PC-3 (cell line): ENCODE data around the gene ST6GALNAC2. TPM values are rescaled to one million over a fixed set of nuclear protein-coding genes. Genes with fewer than 3 reads are reported as not detected.

Experiments
- ATAC-seq: fragments of 200-7000 bp; cut with Tn5 transposase; 2 replicates; pipeline ENCODE4 v1.9.1; 2020; ENCODE audit warnings: mild to moderate bottlenecking, moderate library complexity
- BruUV-seq: library from RNA; stranded (reverse); fragments of 400-500 nt; replicated peaks from 2 replicates; lab custom pipeline; 2021; lab: Mats Ljungman, UMichigan
- CTCF ChIA-PET: fragments of 300-600 bp; sonication (Branson Sonifier 250); formaldehyde crosslinking; loops from one replicate; lab custom pipeline; 2022; ENCODE audit warnings: antibody characterized with exemption; lab: Charles Lee
- POLR2A ChIA-PET: fragments of 300-600 bp; sonication (Branson Sonifier 250); formaldehyde crosslinking; loops from one replicate; lab custom pipeline; 2022; ENCODE audit warnings: antibody characterized with exemption; ENCODE audit not compliant: unreplicated experiment; lab: Charles Lee
- DNase-seq: peaks from one replicate; pipeline ENCODE4 v3.0.0-alpha.2; 2015
- H2AFZ ChIP-seq: fragments of 300-600 bp; sonication (generic); 2 replicates; pipeline ENCODE4 v1.6.0; 2016; ENCODE audit warnings: antibody characterized with exemption, low read length
- H3F3A ChIP-seq: fragments of 300-600 bp; sonication (generic); one replicate; pipeline ENCODE4 v1.6.0; 2017; ENCODE audit warnings: antibody characterized with exemption, low read length, control low read depth, mild to moderate bottlenecking; ENCODE audit not compliant: unreplicated experiment
- H3K27ac ChIP-seq: fragments of 300-600 bp; sonication (generic); 2 replicates; pipeline ENCODE4 v1.5.1; 2016; ENCODE audit warnings: mild to moderate bottlenecking, low read length
- H3K27me3 ChIP-seq: fragments of 300-600 bp; sonication (generic); 2 replicates; pipeline ENCODE4 v1.6.1; 2016; ENCODE audit warnings: low read length, mixed read lengths
- H3K36me3 ChIP-seq: fragments of 300-600 bp; sonication (generic); 2 replicates; pipeline ENCODE4 v1.6.1; 2016; ENCODE audit warnings: low read depth, mixed run types, low read length, mixed read lengths
- H3K4me1 ChIP-seq: fragments of 300-600 bp; sonication (generic); 2 replicates; pipeline ENCODE4 v1.5.1; 2016; ENCODE audit warnings: low read length; ENCODE audit not compliant: insufficient read depth
- H3K4me2 ChIP-seq: fragments of 300-600 bp; sonication (generic); 2 replicates; pipeline ENCODE4 v1.6.0; 2016; ENCODE audit warnings: low read length
- H3K4me3 ChIP-seq: fragments of 300-600 bp; sonication (generic); 2 replicates; pipeline ENCODE4 v1.5.1; 2016; ENCODE audit warnings: mild to moderate bottlenecking, low read length, mixed read lengths
- H3K79me2 ChIP-seq: fragments of 300-600 bp; sonication (generic); 2 replicates; pipeline ENCODE4 v1.6.1; 2017; ENCODE audit warnings: low read length, mixed read lengths
- H3K9ac ChIP-seq: fragments of 300-600 bp; sonication (generic); 2 replicates; pipeline ENCODE4 v1.6.0; 2016; ENCODE audit warnings: mild to moderate bottlenecking, low read length
- H3K9me2 ChIP-seq: fragments of 300-600 bp; sonication (generic); replicated peaks from 2 replicates; pipeline ENCODE4 v1.6.1; 2016; ENCODE audit warnings: mixed run types, low read length, mixed read lengths
- H3K9me3 ChIP-seq: fragments of 300-600 bp; sonication (generic); 2 replicates; pipeline ENCODE4 v1.6.1; 2016; ENCODE audit warnings: low read length, mixed read lengths
- H4K20me1 ChIP-seq: fragments of 300-600 bp; sonication (generic); 2 replicates; pipeline ENCODE4 v1.6.1; 2016; ENCODE audit warnings: low read length, mixed read lengths
- EZH2 ChIP-seq: fragments of 300-600 bp; sonication (generic); IDR thresholded peaks from one replicate; pipeline ENCODE4 v1.6.1; 2017; ENCODE audit warnings: antibody characterized with exemption, mild to moderate bottlenecking, low read length; ENCODE audit not compliant: unreplicated experiment
- EZH2phosphoT487 ChIP-seq: fragments of 300-600 bp; sonication (generic); IDR thresholded peaks from 2 replicates; pipeline ENCODE4 v1.6.1; 2018; ENCODE audit warnings: mild to moderate bottlenecking, antibody characterized with exemption, low read length, borderline replicate concordance
- intact Hi-C: fragments of 100-400 bp; cut with micrococcal nuclease; formaldehyde crosslinking; loops from 2 replicates; pipeline ENCODE4 v1.9.0; 2023
- total RNA-seq: library from RNA; depleted of rRNA; stranded (reverse); fragments of >200 nt; gene quantifications from 2 replicates; pipeline ENCODE4 v1.2.3, GENCODE V29; 2014
- TF ChIP-seq, protein P1 (sequence below): fragments of 300-600 bp; sonication (generic); conservative IDR thresholded peaks from 2 replicates; pipeline ENCODE4 v1.5.1; 2017; ENCODE audit warnings: antibody characterized with exemption, low read depth, mild to moderate bottlenecking, low read length

ST6GALNAC2 gene
- total RNA-seq, 1 experiment from 2014 or later = 1.0 TPM

DNA sequence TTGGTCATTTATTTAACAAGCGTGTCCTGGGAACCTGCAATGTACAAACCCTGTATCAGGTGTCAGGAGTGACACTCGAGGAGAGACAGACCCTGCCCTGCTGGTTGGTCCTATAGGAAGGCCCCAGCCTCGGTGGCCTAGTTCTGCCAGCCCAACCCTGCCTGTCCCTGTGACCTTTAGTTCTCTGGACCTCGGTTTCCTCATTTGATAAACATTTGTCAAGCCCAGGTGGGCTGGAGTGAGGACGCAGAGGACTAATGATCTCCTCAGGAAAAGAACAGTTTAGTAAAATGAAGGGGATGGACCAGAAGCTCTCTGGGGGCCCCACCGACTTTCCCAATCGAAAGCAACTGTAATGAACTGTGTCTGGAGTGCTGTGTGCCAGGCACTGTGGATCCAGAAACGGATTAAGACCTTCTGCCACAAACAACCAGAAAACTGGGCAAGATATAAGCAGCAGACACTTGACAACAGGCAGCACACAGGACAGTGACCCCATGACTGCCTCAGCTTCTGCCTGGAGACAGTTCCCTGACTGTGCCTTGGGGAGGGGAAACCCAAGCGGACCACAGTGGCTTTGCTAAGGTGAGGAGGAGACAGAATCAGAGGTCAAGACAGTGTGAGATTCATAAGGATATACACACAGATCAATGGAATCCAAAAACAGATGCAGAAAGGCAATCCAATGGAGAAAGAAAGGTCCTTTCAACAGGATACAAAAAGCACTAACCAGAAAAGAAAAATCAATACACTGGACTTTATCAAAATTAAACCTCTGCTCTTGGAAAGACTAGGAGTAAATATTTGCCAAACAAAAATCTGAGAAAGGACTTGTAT is 37.1 kb downstream of the ST6GALNAC2 start:
- Histone ChIP-seq H3K4me3 (no peak overlapping the region), H3K27me3 (no peaks in the 10 kb centered on the region), H3K4me1 (peaks cover 35% of the 10 kb centered on the region), H3K4me2 (no peak overlapping the region), H2AFZ (no peak overlapping the region), H3K36me3 (no peaks in the 10 kb centered on the region), H3F3A (no peaks in the 10 kb centered on the region), H3K9me2 (no peaks in the 10 kb centered on the region), H3K9me3 (no peaks in the 10 kb centered on the region), H4K20me1 (no peaks in the 10 kb centered on the region), H3K9ac (0 out of 2 replicates have a peak overlapping the region, but pooled peaks have one; percentile 8), H3K79me2 (no peaks in the 10 kb centered on the region), H3K27ac (peak overlapping the region; percentile 26; the same call in 1 of the 2 replicates)
- no TSS peak for BruUV-seq
- TF ChIP-seq EZH2 (no peak), EZH2phosphoT487 (no peak)
- no peak for DNase-seq
- intact Hi-C loops = no loop called here
- ChIA-PET POLR2A (no interaction called here), CTCF (interaction anchor here (0.8 kb wide), 1 partner anchor 45 kb away, joined by 3 read pairs; no protein-coding TSS in a partner anchor)
- ATAC-seq = no peak

DNA sequence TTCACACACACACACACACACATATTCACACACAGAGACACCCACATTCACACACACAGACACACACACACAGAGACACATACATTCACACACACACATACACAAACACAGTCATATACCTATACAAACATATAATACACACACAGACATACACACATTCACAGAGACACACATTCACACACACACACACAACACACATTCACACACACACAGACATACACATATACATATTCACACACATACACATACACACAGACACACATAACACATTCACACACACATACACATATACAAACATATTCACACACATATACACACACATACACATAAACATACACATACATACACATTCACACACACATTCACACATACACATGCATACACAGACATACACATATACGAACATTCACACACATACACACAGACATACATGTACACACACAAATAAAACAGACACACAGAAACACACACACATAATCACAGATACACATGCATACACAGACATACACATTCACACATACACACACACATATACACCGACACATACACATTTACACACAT is 37.9 kb downstream of the ST6GALNAC2 start:
- POLR2A ChIA-PET = no interaction called here
- Histone ChIP-seq H3K27ac (peak overlapping the region; percentile 97), H3K4me2 (peak overlapping the region; percentile 74), H3K36me3 (no peaks in the 10 kb centered on the region), H2AFZ (no peak overlapping the region), H3K4me1 (peaks cover 35% of the 10 kb centered on the region), H3K27me3 (no peaks in the 10 kb centered on the region), H3K9me2 (no peaks in the 10 kb centered on the region), H3K9me3 (no peaks in the 10 kb centered on the region), H3K4me3 (no peak overlapping the region), H3F3A (no peaks in the 10 kb centered on the region), H4K20me1 (no peaks in the 10 kb centered on the region), H3K79me2 (no peaks in the 10 kb centered on the region), H3K9ac (peak overlapping the region; percentile 90)
- TSS peak; percentile 47 for BruUV-seq
- ATAC-seq = no peak
- DNase-seq = no peak
- CTCF ChIA-PET = interaction anchor here (1.5 to 1.7 kb wide), 2 partner anchors 24 to 63 kb away, joined by 3 to 21 read pairs; no protein-coding TSS in a partner anchor
- TF ChIP-seq, protein P1, sequence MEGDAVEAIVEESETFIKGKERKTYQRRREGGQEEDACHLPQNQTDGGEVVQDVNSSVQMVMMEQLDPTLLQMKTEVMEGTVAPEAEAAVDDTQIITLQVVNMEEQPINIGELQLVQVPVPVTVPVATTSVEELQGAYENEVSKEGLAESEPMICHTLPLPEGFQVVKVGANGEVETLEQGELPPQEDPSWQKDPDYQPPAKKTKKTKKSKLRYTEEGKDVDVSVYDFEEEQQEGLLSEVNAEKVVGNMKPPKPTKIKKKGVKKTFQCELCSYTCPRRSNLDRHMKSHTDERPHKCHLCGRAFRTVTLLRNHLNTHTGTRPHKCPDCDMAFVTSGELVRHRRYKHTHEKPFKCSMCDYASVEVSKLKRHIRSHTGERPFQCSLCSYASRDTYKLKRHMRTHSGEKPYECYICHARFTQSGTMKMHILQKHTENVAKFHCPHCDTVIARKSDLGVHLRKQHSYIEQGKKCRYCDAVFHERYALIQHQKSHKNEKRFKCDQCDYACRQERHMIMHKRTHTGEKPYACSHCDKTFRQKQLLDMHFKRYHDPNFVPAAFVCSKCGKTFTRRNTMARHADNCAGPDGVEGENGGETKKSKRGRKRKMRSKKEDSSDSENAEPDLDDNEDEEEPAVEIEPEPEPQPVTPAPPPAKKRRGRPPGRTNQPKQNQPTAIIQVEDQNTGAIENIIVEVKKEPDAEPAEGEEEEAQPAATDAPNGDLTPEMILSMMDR = no peak; the same call in 1 of the 2 replicates
- TF ChIP-seq EZH2phosphoT487 = no peak
- TF ChIP-seq EZH2 = no peak
- intact Hi-C loops = loop anchor here (1.0 kb wide), 1 partner anchor 24 kb away; no protein-coding TSS in a partner anchor

GRCh38 chr17:76547183-76547641 is 38.4 kb downstream of the ST6GALNAC2 start:
- TF ChIP-seq EZH2phosphoT487 (no peak), EZH2 (no peak)
- TF ChIP-seq, protein P1 = peak; percentile 90
- H3F3A ChIP-seq = no peaks in the 10 kb centered on the region
- peaks cover 35% of the 10 kb centered on the region for H3K4me1 ChIP-seq
- no TSS peak for BruUV-seq
- no peaks in the 10 kb centered on the region for H4K20me1 ChIP-seq
- intact Hi-C loops = loop anchor here (1.0 kb wide), 1 partner anchor 24 kb away; no protein-coding TSS in a partner anchor
- H3K4me3 ChIP-seq = peak overlapping the region; percentile 22; the same call in 1 of the 2 replicates
- H3K9me2 ChIP-seq = no peaks in the 10 kb centered on the region
- no peak overlapping the region for H2AFZ ChIP-seq
- no peaks in the 10 kb centered on the region for H3K9me3 ChIP-seq
- no peaks in the 10 kb centered on the region for H3K36me3 ChIP-seq
- ATAC-seq (peak; percentile 61), DNase-seq (peak; percentile 80)
- H3K27me3 ChIP-seq = no peaks in the 10 kb centered on the region
- H3K79me2 ChIP-seq = no peaks in the 10 kb centered on the region
- peak overlapping the region; percentile 97 for H3K27ac ChIP-seq
- CTCF ChIA-PET = interaction anchor here (0.7 to 2.4 kb wide), 10 partner anchors 10 to 63 kb away, joined by 3 to 23 read pairs (median 6); partner anchors contain the start of gene ST6GALNAC2
- H3K9ac ChIP-seq = peak overlapping the region; percentile 90
- POLR2A ChIA-PET = interaction anchor here (1.4 kb wide), 1 partner anchor 10 kb away, joined by 5 read pairs; no protein-coding TSS in a partner anchor
- H3K4me2 ChIP-seq = peak overlapping the region; percentile 74
